Ishikawa (cell line): Measurements from ENCODE around the gene SRSF1.

ENCODE experiments used
- CEBPB ChIP-seq: IDR thresholded peaks from 2 replicates; pipeline ENCODE4 v1.6.1; 2012
- CREB1 ChIP-seq: IDR thresholded peaks from 2 replicates; pipeline ENCODE4 v1.6.1; 2012; ENCODE audit warnings: low read depth
- EGR1 ChIP-seq: IDR thresholded peaks from 2 replicates; pipeline ENCODE4 v1.6.1; 2012
- EP300 ChIP-seq: IDR thresholded peaks from 2 replicates; pipeline ENCODE4 v1.6.1; 2012; ENCODE audit warnings: borderline replicate concordance
- FOXM1 ChIP-seq: IDR thresholded peaks from 2 replicates; pipeline ENCODE4 v1.6.1; 2012; ENCODE audit warnings: low read depth, borderline replicate concordance
- MAX ChIP-seq: IDR thresholded peaks from 2 replicates; pipeline ENCODE4 v1.6.1; 2012
- NFIC ChIP-seq: IDR thresholded peaks from 2 replicates; pipeline ENCODE4 v1.6.1; 2012
- RAD21 ChIP-seq: IDR thresholded peaks from 2 replicates; pipeline ENCODE4 v1.6.1; 2012; ENCODE audit warnings: low read depth
- REST ChIP-seq: IDR thresholded peaks from 2 replicates; pipeline ENCODE4 v1.6.1; 2012; ENCODE audit warnings: low read depth, mild to moderate bottlenecking
- TAF1 ChIP-seq: IDR thresholded peaks from 2 replicates; pipeline ENCODE4 v1.6.1; 2012; ENCODE audit warnings: low read depth, mild to moderate bottlenecking
- TEAD4 ChIP-seq: IDR thresholded peaks from 2 replicates; pipeline ENCODE4 v1.6.1; 2012
- USF1 ChIP-seq: IDR thresholded peaks from 2 replicates; pipeline ENCODE4 v1.6.1; 2012
- YY1 ChIP-seq: IDR thresholded peaks from 2 replicates; pipeline ENCODE4 v1.6.1; 2012; ENCODE audit warnings: low read depth
- ZBTB7A ChIP-seq: IDR thresholded peaks from 2 replicates; pipeline ENCODE4 v1.6.1; 2012; ENCODE audit warnings: low read depth

DNA sequence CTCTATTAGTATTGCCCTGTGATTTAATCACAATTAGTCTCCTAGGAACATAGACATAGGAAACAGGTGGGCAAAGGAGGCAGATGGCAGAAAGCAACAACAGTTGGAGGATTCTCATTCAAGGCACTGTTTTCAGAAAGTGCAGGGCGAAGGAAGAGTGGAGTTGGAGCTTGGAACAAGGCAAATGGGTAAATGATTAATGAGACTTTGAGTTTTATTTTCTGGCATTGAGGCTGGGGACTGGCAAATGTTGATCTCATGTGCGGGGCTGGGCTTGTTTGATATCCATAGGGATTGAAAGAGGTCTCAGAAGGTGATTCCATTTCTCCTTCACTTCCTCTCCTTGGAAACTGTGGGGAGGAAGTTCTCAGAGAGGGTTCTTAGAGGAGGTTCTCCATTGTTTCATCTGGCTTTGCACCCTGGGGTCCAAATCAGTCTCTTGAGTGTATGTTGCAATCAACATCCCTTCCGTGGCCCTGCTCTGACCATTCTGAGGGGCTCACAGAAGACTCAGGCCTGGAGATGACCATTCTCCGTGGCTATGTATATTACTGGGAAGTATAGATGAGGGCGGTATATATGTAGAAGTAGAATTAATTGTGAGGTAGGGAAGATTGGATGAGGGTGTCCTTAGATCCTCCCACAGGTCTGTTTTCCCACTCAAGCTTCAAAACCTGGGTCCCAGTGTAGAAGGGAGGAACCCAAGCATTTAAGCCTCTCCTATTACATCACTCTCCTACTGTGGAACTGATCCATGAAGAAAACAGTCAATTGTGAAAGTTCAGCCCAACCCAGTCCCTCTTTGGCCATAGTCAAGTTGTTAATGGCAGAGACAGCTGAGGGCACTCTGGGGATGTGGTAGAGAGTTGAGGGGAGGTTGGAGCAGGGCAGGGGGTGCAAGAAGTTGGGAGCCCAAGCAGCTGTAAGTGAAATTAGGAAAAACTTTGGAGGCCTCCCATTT is 36.5 kb upstream of the SRSF1 start:
- TF ChIP-seq EP300 (no peak), RAD21 (no peak), REST (no peak), NFIC (no peak), TAF1 (no peak), CREB1 (no peak), YY1 (no peak), CEBPB (no peak), MAX (no peak), EGR1 (no peak), ZBTB7A (no peak), USF1 (no peak), TEAD4 (no peak), FOXM1 (no peak)
